Stimulated activated CD4-positive, alpha-beta T cell treated with anti-CD3 and anti-CD28 coated beads, Interleukin-12 subunit alpha, Interleukin-12 subunit beta, amount 100 ng/mL, for 48 hours (primary cell): ENCODE data around the gene DEAF1.
"Not testable (repeated sequence)": the region's sequence is repeated elsewhere in the genome, so short reads cannot be mapped to it uniquely, and the experiment has no call there.

Experiments used
- DNase-seq, 3 donors: peaks; one replicate each; pipeline ENCODE4 v3.0.0-alpha.2; 2020; ENCODE audit warnings: low read depth in 2 of 3, low spot score in 1 of 3

The DEAF1 gene, protein sequence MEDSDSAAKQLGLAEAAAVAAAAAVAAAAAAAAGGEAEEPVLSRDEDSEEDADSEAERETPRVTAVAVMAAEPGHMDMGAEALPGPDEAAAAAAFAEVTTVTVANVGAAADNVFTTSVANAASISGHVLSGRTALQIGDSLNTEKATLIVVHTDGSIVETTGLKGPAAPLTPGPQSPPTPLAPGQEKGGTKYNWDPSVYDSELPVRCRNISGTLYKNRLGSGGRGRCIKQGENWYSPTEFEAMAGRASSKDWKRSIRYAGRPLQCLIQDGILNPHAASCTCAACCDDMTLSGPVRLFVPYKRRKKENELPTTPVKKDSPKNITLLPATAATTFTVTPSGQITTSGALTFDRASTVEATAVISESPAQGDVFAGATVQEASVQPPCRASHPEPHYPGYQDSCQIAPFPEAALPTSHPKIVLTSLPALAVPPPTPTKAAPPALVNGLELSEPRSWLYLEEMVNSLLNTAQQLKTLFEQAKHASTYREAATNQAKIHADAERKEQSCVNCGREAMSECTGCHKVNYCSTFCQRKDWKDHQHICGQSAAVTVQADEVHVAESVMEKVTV

DNA sequence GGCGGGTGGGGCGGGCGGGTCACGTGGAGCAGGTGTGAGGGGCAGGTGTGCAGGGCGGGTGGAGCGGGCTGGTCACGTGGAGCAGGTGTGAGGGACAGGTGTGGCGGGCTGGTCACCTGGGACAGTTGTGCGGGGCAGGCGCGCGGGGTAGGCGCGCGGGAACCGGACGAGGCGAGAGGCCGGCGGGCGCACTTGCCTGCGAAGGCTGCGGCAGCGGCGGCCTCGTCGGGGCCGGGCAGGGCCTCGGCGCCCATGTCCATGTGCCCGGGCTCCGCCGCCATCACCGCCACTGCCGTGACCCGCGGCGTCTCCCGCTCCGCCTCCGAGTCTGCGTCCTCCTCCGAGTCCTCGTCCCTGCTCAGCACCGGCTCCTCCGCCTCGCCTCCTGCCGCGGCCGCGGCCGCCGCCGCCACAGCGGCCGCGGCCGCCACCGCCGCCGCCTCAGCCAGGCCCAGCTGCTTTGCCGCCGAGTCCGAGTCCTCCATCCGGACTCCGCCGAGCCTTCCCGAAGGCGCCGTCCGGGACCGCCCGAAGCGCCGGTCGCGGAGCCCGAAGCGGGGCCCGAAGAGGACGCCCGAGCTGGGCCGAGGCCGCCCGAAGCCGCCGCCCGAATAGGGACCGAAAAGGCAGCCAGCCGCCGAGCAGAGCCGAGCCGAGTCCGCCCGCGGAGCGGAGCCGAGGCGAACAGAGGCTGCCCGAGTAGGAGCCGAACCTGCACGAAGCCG is at the start of gene DEAF1:
Gene DEAF1, minus strand, starts transcription at position 660 of the 725 bp plus-strand sequence. Its CDS starts 175 bp downstream, at position 485.
- DNase-seq, result peak; percentile 98 to 99 (median 99)

DNA sequence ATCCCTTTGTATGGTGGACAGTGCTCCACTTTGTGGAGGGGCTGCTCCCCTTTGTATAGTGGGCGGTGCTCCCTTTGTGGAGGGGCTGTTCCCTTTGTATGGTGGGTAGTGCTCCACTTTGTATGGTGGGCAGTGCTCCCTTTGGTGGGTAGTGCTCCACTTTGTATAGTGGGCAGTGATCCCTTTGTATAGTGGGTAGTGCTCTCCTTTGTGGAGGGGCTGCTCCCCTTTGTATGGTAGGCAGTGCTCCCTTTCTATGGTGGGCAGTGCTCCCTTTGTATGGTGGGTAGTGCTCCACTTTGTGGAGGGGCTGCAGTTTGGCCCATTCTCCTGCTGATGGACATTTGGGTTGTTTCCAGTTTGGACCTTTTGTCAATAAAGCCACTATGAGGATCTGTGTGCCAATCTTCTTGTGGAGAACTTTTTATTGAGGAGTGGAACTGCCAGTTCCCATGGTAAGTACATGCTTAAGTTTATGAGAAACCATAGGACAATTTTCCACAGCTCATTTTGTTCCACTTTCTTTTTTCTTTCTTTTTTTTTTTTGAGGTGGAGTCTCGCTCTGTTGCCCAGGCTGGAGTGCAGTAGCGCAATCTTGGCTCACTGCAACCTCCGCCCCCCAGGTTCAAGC is 47.7 kb upstream of the DEAF1 start:
- no peak for DNase-seq

DNA sequence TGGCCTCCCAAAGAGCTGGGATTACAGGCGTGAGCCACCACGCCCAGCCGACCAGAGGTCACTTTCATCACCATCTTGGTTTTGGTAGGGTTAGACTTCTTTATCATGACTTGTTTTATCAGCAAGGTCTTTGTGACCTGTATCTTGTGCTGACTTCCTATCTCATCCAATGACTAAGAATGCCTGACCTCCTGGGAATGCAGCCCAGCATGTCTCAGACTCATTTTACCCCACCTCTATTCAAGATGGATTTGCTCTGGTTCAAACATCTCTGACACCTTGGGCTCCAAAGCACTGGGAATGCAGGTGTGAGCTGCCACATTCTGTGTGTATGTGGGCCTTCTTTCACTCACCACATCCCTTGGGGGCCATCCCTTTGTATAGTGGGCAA is 47.1 kb upstream of the DEAF1 start:
- no peak for DNase-seq

DNA sequence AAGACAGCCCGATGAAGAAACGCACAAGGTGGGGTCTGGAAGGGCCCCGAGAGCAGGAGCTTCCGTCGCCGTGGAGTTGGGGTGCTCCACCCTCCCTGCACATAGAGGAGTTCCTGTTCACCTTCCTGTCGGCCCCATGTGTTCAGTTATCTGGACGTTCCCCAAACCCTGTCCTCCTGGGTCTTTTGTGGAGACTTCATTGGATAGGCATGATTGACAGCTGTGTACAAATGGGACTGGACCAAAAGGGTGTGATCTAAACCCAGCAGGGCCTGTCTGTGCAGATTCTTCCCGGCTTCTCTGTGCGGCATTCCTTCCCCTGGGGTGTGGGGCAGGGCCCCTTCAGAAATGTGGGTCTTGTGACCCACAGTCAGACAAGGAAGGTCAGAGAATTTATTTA is 42.9 kb upstream of the DEAF1 start:
- DNase-seq, result not testable (repeated sequence)

DNA sequence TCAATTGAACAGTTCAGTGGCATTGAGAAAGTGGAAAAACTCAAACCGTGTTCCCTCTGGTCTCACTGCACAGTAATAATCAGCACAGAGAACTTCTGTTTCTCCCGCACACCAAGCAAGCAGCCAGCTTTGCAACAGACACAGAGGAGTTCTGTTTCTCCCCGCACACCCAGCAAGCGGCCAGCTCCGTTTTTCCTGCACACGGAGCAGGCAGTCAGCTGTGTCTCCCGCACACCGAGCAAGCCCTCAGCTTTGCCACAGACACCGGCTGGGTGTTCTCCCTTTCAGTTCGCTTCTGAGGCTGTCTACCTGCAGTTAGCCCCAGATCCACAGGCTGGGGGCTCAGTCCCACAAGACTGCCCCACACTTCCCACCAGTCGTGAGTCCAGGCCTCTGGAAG is 42.3 kb upstream of the DEAF1 start:
- DNase-seq, result no peak

DNA sequence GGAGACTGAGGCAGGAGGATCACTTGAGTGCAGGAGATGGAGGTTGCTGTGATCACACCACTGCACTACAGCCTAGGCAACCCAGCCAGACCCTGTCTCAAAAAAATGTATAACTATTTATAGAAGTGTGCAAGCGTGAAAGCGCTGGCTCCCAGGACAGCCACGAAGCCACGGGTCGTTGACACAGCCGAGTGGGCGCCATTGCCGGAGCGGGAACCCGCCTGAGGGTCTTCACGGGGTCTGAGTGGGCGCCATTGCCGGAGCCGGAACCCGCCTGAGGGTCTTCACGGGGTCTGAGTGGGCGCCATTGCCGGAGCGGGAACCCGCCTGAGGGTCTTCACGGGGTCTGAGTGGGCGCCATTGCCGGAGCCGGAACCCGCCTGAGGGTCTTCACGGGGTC is 39.5 kb upstream of the DEAF1 start:
- DNase-seq, result not testable (repeated sequence)

DNA sequence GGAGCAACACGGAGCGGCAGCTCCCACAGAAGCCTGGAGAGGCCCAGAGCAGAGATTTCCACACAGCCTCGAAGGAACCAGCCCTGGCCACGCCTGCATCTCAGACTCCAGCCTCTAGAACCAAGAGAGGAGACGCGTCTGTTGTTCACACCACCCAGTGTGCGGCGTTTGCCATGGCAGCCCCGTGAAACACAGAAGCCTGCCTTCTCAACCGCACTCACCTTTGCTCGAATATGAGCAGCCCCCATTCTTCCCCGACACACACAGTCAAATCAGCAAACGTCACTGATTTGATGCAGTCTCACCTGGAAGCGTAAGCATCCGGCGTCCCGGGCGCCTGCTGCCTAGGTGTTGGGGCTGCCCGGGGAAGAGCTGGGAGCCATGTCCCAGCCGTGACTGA is 38.0 kb upstream of the DEAF1 start:
- no peak for DNase-seq

DNA sequence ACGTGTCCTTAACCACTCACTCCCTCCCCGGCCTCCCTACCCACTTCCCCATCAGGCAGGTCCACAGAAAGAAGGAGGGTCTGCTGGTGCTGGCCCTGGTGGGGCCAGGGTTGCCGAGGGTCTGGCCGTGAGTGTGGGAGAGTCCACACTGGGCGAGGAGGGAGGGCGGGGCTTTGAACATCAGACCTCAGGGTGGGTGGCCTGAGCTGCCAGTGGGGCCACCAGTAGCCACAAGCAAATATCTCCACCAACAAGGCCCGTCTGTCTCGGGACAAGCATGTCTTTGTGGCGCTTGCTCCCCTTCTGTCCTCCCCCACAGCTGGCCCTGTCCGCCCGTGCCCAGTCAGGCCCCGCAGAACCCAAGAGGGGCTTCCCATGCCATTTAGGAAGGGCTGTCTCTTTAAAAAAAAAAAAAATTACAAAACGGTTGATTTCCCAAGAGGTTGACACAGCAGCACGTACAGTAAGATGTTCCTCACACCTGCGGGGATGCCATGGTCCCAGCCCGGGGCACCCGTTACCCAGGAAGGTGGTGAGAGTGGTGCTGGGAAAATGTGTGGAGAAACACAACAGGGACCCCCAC is 34.6 kb upstream of the DEAF1 start:
- DNase-seq, result no peak

DNA sequence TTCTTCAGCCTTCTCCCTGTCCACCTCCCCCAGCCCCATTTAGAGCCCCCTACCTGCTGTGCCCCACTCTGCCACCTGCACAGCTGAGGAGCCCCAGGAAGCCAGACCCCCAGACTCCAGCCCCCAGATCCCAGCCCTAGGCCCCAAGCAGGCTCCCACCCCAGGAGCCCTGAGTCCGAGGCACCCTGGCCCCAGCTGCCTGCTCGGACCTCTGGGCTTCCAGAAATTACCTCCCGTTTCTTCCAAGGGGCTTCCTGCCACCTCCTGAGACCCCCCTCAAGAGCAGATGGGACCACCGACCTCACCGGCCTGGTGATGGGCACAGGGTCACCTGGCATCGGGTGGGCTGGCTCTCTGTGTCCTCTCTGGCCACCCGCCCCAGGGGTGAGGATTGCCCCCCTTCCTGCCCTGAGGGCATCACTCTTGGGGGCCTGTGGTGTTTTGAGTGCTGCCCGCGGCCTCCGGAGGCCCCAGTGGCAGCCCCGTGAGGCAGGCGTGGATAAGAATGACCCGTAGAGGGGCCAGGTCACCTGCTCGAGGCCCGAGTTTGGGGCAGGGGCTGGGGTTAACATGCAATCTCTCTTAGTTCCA is 34.0 kb upstream of the DEAF1 start:
- no peak for DNase-seq

DNA sequence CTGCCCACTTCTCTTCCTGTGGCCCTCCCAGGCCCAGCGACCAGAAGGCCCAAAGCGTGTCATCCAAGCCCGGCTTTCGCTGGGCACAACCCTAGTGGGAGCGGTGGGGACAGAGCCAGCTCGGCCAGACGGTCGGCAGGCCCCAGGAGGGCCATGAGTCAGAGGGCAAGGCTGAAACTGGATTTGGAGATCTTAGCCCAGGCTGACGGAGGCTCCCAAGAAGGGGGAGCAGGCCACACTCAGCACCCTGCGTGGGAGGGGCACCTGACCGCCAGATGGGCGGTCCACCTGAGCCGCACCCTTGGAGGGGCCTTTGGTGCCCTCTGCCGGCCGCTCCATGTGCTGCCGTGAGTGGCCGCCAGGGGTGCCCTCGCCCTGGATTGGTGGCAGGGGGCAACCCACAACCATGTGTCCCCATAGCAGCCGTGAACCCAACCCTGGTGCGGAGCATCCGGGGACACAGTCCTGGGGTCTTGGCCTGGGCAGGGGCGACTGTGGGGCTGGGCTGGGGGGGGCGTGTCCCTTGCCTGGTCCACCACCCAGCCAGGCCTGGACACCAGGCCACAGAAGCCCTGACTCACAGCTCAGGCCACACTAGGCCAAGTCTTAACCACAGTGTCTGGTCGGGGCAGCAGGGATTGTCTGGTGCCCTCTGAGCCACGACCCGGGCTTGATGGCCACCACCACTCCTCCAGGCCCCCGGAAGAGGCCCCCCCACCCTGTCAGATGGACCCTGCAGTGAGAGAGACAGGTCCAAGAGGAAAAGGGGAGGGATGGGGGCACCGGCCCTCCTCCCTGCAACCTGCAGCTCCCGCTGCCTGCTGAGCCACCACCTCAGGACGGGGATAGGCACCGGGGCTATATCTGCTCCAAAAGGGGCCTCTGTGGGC is 33.1 kb upstream of the DEAF1 start:
- peak; percentile 61 to 82 (median 76) for DNase-seq

DNA sequence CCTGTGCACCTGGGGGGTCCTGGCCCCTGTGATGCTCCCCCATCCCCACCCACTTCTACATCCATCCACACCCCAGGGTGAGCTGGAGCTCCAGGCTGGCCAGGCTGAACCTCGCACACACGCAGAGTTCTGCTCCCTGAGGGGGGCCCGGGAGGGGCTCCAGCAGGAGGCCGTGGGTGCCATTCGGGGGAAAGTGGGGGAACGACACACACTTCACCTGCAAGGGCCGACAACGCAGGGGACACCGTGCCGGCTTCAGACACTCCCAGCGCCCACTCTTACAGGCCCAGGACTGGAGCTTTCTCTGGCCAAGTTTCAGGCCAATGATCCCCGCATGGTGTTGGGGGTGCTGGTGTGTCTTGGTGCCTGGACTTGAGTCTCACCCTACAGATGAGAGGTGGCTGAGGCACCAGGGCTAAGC is 32.3 kb upstream of the DEAF1 start:
- no peak for DNase-seq

DNA sequence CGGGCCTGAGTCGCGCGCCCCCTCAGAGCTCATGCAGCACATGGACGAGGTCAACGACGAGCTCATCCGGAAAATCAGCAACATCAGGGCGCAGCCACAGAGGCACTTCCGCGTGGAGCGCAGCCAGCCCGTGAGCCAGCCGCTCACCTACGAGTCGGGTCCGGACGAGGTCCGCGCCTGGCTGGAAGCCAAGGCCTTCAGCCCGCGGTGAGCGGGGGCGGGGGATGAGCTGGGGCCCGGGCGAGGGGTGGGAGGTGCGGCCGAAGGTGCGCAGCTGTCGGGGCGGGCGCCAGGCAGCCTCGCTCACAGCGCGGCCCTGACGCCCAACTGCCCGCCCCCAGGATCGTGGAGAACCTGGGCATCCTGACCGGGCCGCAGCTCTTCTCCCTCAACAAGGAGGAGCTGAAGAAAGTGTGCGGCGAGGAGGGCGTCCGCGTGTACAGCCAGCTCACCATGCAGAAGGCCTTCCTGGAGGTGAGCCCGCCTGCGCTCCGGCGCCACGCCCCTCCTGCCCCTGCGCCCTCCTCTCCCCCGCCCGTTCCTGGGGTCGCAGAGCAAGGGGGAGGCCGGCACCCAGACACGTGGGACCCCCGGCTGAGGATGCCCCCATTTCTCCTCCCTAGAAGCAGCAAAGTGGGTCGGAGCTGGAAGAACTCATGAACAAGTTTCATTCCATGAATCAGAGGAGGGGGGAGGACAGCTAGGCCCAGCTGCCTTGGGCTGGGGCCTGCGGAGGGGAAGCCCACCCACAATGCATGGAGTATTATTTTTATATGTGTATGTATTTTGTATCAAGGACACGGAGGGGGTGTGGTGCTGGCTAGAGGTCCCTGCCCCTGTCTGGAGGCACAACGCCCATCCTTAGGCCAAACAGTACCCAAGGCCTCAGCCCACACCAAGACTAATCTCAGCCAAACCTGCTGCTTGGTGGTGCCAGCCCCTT is 31.5 kb upstream of the DEAF1 start:
- DNase-seq, result peak in 1 of 3 donors; percentile 26

DNA sequence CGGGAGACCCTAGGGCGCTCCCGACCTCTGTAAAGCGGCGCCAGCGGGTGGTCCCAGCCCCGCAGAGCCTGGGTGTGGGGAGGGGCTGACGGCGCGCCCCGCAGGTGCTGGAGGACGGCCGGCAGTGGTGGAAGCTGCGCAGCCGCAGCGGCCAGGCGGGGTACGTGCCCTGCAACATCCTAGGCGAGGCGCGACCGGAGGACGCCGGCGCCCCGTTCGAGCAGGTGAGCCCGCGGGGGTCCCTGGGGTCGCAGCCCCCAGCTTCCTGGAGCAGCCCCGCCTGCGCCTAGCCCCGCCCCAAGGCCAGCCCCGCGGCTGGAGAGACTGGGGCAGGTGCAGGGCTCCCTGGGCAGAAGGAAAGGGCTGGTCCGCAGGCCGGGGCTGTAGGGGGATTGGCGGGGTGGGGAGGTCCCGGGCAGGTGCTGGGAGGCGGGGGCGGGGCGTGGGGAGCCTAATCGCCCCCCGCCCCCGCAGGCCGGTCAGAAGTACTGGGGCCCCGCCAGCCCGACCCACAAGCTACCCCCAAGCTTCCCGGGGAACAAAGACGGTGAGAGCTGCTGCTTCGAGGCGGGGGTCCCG is 30.7 kb upstream of the DEAF1 start:
- DNase-seq, result no peak

DNA sequence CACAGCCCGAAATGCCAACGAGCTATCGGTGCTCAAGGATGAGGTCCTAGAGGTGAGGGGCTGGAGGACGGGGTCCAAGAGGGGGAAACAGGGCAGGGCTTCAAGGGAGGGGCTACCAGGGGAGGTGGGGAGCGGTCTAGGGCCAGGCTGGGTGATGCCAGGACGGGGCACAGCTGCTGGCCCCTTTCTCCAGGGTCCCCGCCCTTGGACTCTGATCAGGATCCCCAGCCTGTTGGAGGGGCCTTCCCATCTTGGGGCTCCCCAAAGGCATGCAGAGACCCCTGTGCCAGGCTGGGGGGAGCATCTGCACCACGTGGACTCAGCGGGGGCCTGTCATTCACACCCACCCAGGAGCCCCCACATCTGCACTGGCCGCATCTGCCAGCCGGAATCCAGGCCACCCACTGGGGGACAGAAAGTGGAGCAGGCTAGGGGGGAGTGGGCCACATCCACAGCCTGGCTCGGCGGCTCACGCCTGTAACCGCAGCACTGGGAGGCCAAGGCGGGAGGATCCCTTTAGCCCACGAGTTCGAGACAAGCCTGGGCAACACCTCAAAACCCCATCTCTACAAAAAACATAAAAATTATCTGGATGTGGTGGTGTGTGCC is 29.9 kb upstream of the DEAF1 start:
- DNase-seq, result no peak

DNA sequence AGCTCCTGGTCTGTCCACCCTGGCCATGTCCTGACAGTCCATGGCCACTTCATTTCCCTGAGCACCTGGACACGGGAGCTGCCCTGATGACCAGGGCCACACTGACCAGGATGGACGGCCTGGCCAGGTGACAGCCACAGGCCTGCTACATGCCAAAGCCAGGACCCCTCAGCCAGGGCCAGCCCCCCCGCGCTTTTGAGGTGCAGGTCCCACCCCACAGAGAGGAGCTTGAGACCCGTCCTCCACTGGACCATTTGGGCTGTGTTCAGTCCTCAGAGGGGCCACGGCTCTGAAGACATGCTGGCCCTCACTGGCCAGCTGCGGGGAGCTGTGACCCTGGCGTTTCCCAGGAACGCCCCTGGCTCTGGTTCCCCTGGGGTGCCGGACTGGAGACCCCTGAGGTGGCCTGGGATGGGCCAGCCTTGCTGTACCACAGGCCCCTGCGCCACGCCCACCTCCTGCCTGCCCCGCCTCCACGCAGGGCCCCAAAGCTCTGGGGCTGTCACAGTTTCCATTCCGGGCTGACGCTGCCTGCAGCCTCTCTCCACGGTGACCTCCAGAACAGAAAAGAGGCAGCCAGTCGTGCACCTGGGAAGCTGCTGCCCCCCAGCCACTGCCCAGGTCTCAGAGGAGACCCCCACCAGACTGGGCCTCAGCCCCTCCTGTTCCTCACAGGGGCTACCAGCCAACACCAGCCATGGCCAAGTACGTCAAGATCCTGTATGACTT is 29.2 kb upstream of the DEAF1 start:
- DNase-seq, result no peak

DNA sequence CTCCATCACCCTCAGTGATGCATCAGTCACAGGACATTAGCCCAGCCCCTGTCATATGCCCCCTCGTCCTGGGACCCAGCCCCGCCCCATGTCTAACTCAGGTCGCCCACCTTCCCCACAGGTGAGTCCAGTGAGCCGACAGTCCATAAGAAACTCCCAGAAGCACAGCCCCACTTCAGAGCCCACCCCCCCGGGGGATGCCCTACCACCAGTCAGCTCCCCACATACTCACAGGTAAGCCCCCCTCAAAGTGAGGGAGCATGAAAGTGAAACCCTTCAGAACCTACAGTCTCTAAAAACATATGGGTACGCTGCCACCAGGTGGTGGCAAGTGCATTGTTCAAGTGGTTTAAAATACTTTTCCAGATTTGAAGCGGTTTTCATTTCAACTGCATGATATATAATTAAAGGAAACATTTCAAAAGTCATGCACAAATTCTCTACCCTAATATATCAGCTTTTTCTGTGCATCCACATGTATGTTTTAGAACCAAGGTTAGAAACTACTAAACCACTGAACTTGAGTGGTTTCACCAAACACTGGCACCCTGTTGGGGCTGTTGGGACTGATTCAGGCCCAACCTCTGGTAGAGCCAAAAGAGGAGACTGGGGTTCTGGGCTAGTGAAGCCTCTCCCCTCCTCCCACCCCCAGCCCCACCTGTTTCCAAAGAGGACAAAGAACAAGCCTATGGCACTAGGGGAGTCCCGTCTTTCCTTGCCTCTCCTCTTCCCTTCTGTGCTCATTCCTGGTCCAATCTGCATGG is 28.3 kb upstream of the DEAF1 start:
- no peak for DNase-seq
